Activated CD8-positive, alpha-beta memory T cell treated with anti-CD3 and anti-CD28 coated beads, Interleukin-2, amount 50 U/mL, for 1 hour (primary cell): ENCODE data around the gene PRKN.

ENCODE experiments used
- DNase-seq: peaks from one replicate; pipeline ENCODE4 v3.0.0-alpha.2; 2020; ENCODE audit errors: extremely low read depth

Gene PRKN

DNA sequence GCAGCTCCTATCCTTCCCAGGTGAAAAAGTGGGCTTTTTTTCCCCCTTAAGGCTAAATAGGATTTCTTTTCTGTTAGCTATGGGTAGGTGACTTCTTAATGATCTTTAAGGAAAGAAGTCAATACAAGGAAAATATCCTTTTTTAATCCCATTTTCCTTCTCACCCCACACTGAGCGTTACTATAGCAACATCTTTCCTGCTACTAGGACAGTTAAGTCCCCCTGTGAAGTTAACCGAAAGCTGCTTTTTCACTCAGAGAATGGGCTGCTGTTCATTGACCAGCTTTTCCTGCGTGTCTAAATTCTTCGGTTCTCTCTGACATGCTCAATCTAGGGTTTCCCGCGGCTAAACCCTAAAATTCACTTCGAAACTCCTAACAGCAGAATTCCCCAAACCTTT lies 1280.6 kb downstream of the PRKN start:
- no peak for DNase-seq

DNA sequence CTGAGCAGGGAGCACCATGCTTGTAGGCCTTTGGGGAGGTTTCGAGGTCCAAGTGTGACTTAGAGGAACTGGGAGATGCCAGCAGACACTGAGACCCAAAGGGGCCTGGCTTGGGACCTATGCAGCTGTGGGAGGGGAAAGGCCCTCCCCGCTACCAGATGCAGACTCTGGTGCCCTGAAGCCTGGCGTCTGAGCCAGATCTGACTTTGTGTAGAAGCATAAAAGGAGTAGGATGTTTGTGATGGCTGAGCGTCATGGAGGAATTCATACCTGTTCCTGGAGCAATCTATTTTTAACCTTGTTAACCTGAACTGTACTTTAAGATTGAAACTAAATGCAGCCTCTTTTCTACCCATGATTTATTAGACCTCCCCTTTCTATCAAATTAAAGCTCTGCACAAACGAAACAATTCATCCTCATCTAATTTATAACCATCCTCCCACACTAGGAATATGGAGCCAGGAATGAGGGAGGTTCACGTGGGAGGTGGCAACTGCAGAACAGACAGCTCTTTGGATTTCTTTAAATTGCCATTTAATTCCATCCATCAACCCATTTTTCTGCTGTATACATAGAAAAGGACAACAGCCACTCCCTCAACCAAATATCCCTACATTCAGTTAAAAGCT lies 1281.2 kb downstream of the PRKN start:
- DNase-seq = no peak

DNA sequence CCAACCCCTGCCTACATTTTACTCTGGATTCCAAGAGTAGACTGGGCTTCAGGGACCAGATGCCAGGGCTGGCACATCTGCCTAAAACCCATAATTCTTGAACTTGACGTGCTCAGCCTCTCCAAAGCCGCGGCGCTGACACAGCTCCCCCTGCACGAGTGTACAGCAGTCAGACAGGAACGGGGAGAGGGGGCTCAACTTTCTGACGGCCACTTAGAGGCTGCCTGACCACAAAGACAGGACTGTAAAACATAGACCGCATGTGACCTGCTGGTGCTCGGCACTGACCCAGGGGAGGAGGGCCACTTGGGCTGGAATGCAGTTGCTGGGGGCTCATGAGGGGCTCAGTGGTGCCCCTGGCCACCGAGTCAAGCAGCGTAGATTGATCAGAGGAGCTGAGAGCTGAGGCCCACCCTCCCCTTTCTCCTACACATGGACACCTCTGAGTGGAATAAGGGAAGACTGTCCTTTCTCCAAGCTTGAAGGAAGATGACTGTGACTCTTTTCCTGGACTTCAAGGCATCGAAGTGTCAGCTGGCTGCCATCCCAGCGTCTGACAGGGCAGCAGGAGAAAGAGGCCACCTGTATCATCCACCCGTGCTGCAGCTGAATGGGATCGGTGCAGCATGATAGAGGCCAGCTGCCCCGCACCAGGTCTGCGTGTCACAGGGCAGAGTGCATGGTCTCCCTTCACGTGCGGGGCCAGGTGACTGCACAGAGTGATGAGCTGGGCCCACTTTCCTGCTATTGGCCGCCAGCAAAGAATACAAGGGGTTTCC lies 1282.4 kb downstream of the PRKN start:
- no peak for DNase-seq

DNA sequence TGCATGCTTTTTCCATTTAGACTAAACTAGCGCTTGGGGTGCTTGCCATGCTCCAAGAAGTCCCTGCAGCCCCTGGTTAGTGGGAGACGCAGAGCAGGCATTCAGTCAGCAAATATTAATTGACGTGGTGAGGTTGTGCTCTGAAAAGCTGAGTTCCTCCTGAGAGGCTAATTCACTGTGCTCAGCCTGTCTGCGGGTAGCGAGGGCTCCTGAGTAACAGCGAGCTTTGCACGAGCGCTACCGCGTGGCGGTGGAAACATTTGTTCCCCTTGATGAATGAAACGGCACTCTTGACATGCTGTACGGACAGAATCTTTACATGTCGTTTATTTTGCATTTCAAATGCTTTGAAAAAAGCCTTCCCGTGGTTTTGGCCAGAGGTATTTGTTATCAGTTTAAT lies 1283.1 kb downstream of the PRKN start:
- DNase-seq = no peak

DNA sequence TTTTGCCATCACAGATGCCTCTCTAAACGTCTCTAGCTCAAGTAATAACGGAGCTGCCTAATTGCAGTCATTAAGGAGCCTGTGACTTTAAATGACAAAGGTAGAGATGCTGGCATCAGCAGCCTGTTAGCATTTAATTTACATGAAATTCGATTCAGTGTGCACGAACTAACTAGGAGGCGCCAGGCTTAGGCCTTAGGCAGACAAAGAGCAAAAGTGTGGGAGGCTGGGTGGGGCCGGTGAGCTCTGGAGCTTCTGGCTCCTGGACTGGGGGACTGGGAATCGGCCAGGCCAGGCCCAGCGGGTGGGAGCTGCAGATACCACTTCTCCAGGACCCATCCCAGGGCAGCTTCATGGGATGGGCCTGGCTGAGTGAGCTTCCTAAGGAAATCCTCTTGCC lies 1283.7 kb downstream of the PRKN start:
- no peak for DNase-seq

DNA sequence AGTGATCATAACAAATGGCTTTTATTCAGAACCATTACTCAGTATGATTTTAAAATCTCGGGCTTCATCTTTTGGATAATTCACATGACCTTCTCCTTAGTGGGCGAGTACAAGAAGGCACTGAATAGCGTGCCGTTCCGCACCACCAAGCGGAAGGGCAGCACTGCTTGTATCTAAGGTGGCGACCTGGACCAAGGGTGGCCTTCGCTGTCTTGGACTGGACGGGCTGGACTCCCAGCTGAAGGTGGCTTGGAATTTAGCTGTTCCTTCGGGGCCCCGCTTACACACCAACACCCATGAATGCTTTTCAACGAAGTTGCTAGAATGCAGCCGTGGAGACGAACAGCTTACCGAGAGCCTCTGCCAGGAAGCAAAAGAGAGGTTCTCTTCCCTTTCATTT lies 1285.1 kb downstream of the PRKN start:
- no peak for DNase-seq

DNA sequence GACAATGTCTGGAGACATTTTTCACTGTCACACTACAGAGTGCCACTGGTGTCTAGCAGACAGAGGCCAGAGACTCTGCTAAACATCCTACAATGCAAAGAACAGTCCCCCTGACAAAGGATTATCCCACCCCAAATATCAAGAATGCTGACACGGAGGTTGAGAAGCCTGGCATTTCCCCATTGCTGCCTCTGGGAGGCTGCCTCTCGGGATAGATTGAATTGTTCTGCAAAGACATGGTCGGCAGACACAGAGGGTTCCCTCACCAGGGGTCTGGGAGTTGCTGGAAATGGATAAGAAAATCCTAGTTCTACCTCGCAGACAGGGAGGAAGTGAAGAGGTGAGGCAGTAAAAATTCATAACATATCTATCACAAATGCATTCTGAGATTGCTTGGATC lies 1287.3 kb downstream of the PRKN start:
- no peak for DNase-seq

DNA sequence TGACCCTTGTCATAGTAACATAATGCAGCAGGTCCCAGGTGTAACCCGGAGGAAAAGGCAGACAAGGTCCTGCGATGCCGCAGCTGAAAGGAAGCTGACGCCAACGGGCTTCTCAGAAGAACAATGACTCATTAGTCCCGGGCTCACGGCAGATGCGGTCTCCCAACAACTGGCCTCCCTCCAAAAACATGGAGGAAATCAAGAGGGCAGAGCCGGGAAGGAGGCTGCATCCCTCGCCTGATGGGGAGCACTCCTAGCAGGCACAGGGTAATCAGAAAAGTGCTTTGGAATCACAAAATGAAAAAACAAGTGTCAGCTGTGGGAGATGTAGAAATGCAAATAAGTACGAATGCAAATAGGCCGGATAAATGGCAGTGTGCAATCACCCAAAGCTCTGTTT lies 1288.5 kb downstream of the PRKN start:
- DNase-seq = no peak

DNA sequence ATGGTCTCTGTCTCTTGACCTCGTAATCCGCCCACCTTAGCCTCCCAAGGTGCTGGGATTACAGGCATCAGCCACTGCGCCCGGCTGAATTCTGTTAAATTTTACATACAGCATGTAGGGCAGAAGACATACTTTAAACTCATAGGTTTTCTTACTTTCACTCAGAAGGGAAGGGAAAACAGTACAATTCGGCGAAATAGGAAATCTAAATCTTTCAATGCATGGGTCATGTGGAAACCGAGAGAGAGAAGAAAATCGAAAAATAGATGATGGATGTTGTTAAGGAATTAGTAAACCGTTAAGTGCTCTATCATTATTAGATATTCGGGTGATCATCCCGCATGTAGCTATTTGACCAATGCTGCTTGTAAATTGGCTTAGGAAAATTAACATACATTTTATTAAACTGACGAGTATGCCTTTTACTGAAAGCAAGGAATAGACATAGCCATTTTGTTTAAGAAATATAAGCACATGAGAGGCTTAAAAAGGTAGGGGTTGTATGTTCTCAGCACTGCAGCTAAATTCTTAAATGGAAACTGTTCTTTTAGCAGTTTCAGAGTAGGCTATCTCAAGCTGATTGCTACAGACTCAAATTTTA lies 1289.0 kb downstream of the PRKN start:
- no peak for DNase-seq

DNA sequence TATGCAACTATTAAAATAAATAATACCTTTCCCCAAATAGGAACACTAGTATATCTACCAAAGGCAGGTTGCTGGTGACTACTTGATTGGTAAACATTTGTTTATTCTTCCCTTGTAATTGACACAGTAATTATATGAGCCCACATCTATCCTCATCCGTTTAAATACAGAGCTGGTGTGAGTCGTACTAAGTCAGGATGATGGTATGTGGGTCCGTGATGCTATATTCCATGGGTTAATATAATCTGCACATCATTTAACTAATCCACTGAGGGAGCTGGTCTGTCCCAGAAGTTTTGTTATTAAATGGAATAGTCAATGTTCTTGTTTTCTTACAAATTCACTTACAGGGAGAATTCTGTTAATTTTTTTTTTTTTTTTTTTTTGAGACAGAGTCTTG lies 1289.7 kb downstream of the PRKN start:
- DNase-seq = no peak

DNA sequence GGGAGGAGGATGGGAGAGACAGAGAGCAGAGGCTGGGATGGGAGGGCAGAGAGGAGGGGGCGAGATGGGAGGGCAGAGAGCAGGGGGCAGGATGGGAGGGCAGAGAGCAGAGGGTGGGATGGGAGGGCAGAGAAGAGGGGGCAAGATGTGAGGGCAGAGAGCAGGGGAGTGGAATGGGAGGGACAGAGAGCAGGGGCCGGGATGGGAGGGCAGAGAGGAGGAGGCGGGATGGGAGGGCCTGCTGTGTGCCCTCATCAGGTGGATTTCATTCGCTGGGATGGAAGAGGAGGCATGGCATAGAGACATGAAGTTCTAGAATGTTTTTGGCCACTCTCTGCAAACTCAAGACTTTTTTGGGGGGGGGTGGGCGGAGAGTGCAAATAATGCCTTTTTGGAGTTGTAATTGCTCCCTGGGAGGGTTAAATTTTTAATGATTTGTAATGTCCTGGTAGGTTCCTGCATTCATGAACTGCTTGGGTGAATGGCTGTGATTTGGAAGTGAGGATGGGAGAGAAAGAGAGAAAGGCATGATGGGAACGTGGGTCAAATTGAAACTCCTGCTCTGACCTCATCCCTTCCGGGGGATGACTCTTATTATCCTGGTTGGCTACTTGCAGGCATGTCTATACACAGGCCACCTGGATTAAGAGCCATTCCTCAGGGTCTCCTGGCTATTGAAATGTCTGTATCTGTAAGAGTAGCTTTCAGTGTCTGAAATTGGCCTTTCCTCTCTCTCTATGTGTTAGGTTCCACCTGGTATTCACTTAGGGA lies 1291.3 kb downstream of the PRKN start:
- DNase-seq = no peak

DNA sequence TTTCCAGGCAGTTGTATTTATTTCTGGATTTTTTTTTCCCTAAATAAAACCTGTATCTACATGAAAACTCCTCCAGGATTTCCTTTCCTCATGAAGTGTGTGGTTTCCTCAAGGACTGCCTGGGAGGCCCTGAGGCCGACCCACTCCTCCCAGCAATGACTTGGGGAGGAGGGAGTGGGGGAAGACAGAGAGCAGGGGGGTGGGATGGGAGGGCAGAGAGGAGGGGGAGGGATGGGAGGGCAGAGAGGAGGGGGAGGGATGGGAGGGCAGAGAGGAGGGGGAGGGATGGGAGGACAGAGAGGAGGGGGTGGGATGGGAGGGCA lies 1291.9 kb downstream of the PRKN start:
- no peak for DNase-seq

DNA sequence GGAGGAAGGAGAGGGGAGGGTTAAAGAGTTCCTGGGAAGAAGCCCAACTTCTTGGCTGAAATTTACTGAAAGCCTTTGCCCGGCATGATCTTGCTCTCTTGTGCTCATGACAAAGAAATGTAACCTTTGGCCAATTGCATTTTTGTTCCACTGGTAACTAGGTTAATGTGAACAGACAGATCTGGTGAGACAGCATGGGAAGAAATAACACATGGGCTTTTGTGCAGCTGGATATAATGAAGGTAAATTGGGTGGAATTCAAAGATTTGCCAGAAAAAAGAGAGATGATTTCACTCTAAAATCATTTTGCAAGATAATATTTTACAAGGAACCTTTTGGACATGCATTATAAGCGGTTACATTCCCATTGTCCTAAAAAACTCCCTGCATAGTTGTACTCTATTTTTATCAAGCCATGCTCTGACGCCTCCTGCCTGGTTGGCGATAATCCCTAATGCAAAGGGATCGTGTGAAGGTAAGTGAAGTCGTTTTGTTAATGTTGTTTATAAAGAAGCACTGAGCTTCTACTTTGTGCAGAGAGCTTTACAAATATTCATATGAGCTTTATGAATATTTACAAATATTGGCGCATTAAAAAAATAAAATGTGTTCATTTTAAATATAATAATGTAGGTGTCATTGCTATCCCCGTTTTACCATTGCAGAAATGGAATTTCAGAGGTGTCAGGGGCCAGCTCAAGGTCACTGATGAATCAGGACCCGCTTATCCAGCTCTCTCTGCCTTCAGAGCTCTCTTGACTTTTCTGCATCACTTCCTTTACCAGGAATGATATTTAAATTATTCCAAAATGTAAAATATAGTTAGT lies 1292.4 kb downstream of the PRKN start:
- DNase-seq = no peak

DNA sequence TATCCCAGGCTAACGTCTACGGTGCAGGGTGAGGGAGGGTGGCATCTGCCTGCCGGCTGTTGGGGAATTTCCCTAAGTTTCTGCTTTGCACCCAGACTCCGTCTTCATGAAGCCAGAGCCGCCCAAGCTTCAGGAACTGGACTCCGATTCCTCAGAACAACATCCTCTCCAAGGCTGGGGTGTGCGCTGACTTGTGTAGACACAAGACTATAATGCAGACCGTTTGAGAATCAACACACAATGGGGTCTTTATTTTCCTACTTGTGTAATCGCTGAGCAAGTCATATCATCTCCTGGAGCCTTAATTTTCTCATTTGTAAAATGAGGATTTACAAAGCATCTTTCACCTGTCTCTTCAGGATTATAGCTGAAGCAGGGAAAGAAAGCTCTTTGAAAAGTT lies 1293.2 kb downstream of the PRKN start:
- DNase-seq = no peak

DNA sequence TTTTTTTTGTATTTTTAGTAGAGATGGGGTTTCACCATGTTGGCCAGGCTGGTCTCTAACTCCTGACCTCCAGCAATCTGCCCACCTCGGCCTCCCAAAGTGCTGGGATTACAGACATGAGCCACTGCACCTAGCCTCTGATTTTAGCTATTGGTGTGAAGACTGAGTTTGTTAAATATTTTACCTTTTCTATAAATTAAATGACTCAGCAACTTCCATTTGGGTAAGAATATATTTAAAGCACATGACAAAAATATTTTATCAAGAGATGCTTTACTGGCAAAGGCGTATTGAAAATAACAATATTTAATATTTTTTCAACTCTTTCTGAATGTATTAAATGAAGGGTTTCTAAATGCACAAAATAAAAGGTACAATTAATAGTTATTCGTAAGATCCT lies 1295.0 kb downstream of the PRKN start:
- DNase-seq = no peak

DNA sequence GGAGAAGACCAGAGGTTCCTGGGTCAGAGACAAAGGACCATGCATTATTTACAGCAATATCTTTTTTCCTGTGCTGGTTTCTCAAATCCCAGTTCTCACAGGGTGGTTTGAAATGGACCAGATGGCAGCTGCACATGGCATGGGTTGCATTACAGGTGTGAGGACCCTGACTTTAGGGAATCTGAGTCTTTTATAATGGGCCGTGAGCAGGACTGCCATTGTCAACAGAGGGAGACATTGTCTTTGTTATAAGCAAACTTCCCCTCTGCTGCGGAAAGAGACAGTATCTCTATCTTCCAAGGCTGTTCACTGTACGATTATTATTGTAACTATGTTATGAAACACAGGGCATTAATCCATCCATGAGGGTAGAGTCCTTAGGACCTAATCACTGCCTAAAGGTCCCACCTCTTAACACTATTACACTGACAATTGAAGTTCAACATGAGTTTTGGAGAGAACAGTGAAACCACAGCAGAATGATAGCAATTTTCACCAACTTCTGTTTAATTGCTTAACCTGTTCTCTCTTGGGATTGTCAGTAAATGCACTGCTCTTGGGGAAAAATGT lies 1297.6 kb downstream of the PRKN start:
- no peak for DNase-seq

DNA sequence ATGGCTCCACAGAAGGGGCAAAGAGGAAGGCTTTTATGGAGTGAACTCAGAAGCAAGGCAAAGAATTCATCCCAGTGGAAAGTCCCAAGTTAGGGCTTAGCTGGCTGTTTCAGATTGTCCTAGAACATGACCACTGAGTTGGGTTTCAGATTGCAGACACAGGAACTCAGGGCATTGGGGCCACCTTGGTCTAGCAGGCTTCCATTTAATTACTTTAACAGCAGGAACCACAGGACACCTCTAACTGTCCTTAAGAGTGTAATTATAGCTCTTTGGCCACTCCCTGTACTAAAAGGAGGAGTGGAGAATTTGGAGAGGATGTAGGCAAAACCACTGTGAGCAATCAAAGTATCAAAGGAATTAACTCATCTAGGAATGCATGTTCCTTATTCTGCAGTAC lies 1303.1 kb downstream of the PRKN start:
- no peak for DNase-seq

DNA sequence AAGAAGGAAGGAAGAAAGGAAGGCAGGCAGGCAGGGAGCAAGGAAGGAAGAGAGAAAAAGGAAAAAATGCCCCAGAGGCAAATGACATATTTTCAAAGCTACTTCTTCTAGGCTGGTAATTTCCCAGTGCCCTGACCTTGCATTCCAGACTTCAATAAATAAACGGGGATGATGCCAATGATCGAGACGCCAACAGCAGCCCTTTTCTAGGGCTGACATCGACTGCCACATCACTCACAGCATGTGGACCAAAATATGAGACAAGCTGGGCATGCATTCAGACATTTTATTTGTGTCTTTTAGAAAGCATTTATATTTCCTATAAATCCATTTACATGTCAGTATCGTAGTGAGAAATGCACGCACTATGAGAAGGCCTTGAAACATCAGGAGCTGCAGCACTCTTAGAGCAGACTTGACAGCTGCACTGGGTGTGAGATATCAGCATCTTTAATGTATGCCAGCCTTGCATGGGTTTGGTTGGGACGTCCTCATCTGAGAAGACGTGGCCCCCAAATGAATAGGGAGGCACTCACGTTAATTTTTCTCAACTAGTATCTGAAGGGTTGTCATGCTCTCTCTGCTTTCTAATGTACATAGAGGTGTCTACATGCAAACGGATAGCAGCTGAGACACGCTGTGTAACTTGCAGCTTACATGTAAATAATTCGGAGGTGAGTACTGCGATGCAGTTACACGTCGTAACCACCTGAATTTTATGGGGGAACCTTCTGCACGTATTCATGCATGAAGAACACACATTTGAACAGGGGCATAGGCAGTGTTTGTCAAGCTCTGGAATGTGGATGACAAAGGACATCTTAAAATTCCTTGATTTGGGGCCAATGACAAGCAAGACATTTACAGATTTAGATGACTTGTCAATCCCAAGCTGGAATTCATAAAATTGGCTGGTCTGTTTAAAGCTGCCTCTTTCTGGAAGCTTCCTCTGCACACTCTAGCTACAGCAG lies 1304.6 kb downstream of the PRKN start:
- no peak for DNase-seq

DNA sequence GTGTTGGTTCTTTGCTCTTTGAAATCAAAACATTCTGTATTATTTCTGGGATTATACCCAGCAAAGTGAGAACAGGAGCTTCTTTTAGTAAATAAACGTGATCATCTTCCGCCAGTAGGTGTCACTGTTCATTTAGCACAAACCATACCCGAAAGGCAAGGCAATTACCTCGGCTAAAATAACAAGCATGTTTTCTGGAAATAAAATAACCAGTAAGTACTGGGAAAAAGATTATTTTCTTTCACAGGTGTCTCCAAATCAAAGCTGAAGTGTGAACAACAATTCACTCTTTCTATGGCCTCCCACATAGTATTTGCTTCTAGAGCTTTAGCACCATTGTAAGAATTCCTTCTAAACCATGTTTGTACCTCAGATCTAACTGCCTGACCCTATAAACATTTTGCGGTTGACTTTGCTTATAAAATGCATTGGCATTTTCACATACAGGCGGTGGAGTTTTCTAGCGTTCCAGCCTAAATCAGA lies 1309.1 kb downstream of the PRKN start:
- no peak for DNase-seq
